ENCODE results near the gene NDFIP2. TPM values are rescaled to one million over a fixed set of nuclear protein-coding genes. Genes with fewer than 3 reads are reported as not detected.

NDFIP2 gene
- total RNA-seq, 1 experiment from 2014 or later: 48.4 TPM

DNA sequence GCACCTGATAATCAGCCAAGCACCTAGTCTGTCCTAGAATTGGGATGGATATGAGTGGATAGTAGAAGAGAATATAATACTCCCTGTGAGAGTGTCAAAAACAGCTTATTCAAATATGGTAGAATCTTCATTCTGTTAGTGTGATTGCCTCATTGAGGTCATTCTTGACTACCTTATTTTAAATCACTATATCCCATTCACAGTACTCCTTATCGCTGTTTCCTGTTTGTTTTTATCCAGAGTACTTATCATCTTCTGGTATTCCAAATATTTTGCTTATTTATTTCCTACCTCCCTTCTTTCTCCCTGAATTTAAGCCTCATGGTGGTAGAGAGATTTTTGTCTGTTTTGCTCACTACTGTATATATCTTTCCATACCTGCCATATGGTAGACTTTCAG lies 9.9 kb downstream of the NDFIP2 start:
- Histone ChIP-seq H3F3A (ENCODE audit: insufficient read depth, low read depth) (peaks cover 12% of the 10 kb centered on the region), H3K4me3 (no peak overlapping the region), H3K4me1 (replicated peaks; ENCODE audit: insufficient read depth) (peaks cover 24% of the 10 kb centered on the region), H3K36me3 (ENCODE audit: low read depth) (peaks cover 5% of the 10 kb centered on the region), H3K9me2 (ENCODE audit: insufficient read depth) (no peaks in the 10 kb centered on the region), H3K4me2 (no peak overlapping the region), H3K27ac (no peak overlapping the region), H3K9me3 (ENCODE audit: insufficient read depth, low read depth) (no peaks in the 10 kb centered on the region), H3K27me3 (ENCODE audit: insufficient read depth, low read depth) (no peaks in the 10 kb centered on the region), H3K79me2 (ENCODE audit: low read depth) (peaks cover 100% of the 10 kb centered on the region), H4K20me1 (ENCODE audit: insufficient read depth) (peaks cover 4% of the 10 kb centered on the region; the same call in 1 of the 2 replicates), H2AFZ (no peak overlapping the region)
- ChIA-PET POLR2A (ENCODE audit: unreplicated experiment) (interaction anchor here (1.1 kb wide), 1 partner anchor 10 kb away, joined by 6 read pairs; the partner anchor contains the start of gene NDFIP2), CTCF (interaction anchor here (0.6 kb wide), 1 partner anchor 26 kb away, joined by 3 read pairs; no protein-coding TSS in a partner anchor)
- intact Hi-C loops (cut with micrococcal nuclease; ENCODE audit: unreplicated experiment): loop anchor here (1.0 kb wide), 1 partner anchor 36 kb away; no protein-coding TSS in a partner anchor
- DNase-seq: no peak
- TF ChIP-seq, protein P1, sequence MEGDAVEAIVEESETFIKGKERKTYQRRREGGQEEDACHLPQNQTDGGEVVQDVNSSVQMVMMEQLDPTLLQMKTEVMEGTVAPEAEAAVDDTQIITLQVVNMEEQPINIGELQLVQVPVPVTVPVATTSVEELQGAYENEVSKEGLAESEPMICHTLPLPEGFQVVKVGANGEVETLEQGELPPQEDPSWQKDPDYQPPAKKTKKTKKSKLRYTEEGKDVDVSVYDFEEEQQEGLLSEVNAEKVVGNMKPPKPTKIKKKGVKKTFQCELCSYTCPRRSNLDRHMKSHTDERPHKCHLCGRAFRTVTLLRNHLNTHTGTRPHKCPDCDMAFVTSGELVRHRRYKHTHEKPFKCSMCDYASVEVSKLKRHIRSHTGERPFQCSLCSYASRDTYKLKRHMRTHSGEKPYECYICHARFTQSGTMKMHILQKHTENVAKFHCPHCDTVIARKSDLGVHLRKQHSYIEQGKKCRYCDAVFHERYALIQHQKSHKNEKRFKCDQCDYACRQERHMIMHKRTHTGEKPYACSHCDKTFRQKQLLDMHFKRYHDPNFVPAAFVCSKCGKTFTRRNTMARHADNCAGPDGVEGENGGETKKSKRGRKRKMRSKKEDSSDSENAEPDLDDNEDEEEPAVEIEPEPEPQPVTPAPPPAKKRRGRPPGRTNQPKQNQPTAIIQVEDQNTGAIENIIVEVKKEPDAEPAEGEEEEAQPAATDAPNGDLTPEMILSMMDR (conservative IDR thresholded peaks at IDR 0.05): no peak
- no peak for TF ChIP-seq EZH2 (IDR thresholded peaks at IDR 0.05; ENCODE audit: low read depth)
- no TSS peak for BruUV-seq (replicated peaks)

DNA sequence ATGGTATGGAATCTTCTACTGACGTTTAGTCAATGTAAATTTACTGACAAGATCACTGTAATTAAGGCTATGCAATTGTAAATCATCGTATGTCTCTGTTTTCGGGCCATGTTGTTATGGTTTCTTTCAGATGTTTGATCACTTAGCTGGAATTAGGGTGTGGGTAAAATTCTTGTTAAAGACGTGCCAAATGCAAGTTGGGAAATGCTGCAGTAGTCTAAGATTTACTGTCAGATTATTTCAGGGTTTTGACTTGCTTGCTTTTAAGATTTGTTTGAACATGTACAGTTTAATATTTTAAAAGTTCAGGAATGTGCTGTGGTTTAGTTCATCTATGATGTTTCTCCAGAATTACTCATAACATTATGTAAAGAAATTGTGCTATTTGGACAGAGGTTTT lies 10.8 kb downstream of the NDFIP2 start:
- intact Hi-C loops (cut with micrococcal nuclease; ENCODE audit: unreplicated experiment): loop anchor here (1.0 kb wide), 1 partner anchor 36 kb away; no protein-coding TSS in a partner anchor
- H3K27me3 ChIP-seq (ENCODE audit: insufficient read depth, low read depth): no peaks in the 10 kb centered on the region
- no peak overlapping the region for H3K4me2 ChIP-seq
- H2AFZ ChIP-seq: no peak overlapping the region
- H3K9me3 ChIP-seq (ENCODE audit: insufficient read depth, low read depth): 0 out of 2 replicates have a peak, but pooled peaks cover 6% of the 10 kb centered on the region
- no peaks in the 10 kb centered on the region for H3K9me2 ChIP-seq (ENCODE audit: insufficient read depth)
- H3K79me2 ChIP-seq (ENCODE audit: low read depth): peaks cover 100% of the 10 kb centered on the region
- peaks cover 15% of the 10 kb centered on the region; the same call in 1 of the 2 replicates for H3K4me1 ChIP-seq (replicated peaks; ENCODE audit: insufficient read depth)
- H4K20me1 ChIP-seq (ENCODE audit: insufficient read depth): peaks cover 4% of the 10 kb centered on the region; the same call in 1 of the 2 replicates
- no peak overlapping the region for H3K4me3 ChIP-seq
- no TSS peak for BruUV-seq (replicated peaks)
- TF ChIP-seq, protein P1 (conservative IDR thresholded peaks at IDR 0.05): no peak
- no peak for TF ChIP-seq EZH2 (IDR thresholded peaks at IDR 0.05; ENCODE audit: low read depth)
- 0 out of 2 replicates have a peak, but pooled peaks cover 7% of the 10 kb centered on the region for H3F3A ChIP-seq (ENCODE audit: insufficient read depth, low read depth)
- peak in 1 of 2 experiments; percentile 65 for DNase-seq
- CTCF ChIA-PET: no interaction called here
- H3K36me3 ChIP-seq (ENCODE audit: low read depth): peaks cover 2% of the 10 kb centered on the region
- peak overlapping the region; percentile 3; the same call in 1 of the 2 replicates for H3K27ac ChIP-seq
- POLR2A ChIA-PET (ENCODE audit: unreplicated experiment): interaction anchor here (0.7 kb wide), 1 partner anchor 712 kb away, joined by 4 read pairs; no protein-coding TSS in a partner anchor

DNA sequence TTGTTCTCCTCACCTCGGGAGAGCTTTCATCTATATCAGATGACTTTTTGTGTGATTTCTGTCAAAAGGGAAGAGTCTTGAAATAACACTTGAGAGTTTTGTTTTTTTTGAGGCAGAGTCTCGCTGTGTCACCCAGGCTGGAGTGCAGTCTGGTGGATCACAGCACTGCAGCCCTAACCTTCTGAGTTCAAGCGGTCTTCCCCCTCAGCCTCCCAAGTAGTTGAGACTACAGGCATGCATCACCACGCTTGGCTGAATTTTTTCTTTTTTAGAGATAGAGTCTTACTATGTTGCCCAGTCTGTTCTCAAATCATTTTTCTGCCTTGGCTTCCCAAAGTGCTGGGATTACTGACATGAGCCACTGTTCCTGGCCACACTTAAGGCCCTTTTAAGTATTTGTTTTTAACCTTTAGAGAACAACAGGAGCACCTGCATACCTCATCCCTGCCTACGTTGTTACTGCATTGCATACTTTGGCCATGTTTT lies 11.4 kb downstream of the NDFIP2 start:
- DNase-seq: no peak
- no peaks in the 10 kb centered on the region; the same call in none of the 2 replicates for H3K36me3 ChIP-seq (ENCODE audit: low read depth)
- POLR2A ChIA-PET (ENCODE audit: unreplicated experiment): no interaction called here
- no peak overlapping the region for H3K4me2 ChIP-seq
- no peak overlapping the region for H3K4me3 ChIP-seq
- 0 out of 2 replicates have a peak overlapping the region, but pooled peaks have one; percentile 3 for H3K27ac ChIP-seq
- H3K27me3 ChIP-seq (ENCODE audit: insufficient read depth, low read depth): no peaks in the 10 kb centered on the region
- peaks cover 10% of the 10 kb centered on the region; the same call in 1 of the 2 replicates for H3K4me1 ChIP-seq (replicated peaks; ENCODE audit: insufficient read depth)
- peaks cover 100% of the 10 kb centered on the region for H3K79me2 ChIP-seq (ENCODE audit: low read depth)
- no peaks in the 10 kb centered on the region for H3K9me2 ChIP-seq (ENCODE audit: insufficient read depth)
- H2AFZ ChIP-seq: no peak overlapping the region
- intact Hi-C loops (cut with micrococcal nuclease; ENCODE audit: unreplicated experiment): no loop called here
- TF ChIP-seq, protein P1 (conservative IDR thresholded peaks at IDR 0.05): no peak
- TF ChIP-seq EZH2 (IDR thresholded peaks at IDR 0.05; ENCODE audit: low read depth): no peak
- peaks cover 4% of the 10 kb centered on the region; the same call in 1 of the 2 replicates for H4K20me1 ChIP-seq (ENCODE audit: insufficient read depth)
- CTCF ChIA-PET: no interaction called here
- BruUV-seq (replicated peaks): no TSS peak
- H3F3A ChIP-seq (ENCODE audit: insufficient read depth, low read depth): 0 out of 2 replicates have a peak, but pooled peaks cover 7% of the 10 kb centered on the region
- 0 out of 2 replicates have a peak, but pooled peaks cover 6% of the 10 kb centered on the region for H3K9me3 ChIP-seq (ENCODE audit: insufficient read depth, low read depth)
